Measurements from ENCODE around the gene ZNF235.
"Not testable (repeated sequence)": the region's sequence is repeated elsewhere in the genome, so short reads cannot be mapped to it uniquely, and the experiment has no call there.

The ZNF235 gene

DNA sequence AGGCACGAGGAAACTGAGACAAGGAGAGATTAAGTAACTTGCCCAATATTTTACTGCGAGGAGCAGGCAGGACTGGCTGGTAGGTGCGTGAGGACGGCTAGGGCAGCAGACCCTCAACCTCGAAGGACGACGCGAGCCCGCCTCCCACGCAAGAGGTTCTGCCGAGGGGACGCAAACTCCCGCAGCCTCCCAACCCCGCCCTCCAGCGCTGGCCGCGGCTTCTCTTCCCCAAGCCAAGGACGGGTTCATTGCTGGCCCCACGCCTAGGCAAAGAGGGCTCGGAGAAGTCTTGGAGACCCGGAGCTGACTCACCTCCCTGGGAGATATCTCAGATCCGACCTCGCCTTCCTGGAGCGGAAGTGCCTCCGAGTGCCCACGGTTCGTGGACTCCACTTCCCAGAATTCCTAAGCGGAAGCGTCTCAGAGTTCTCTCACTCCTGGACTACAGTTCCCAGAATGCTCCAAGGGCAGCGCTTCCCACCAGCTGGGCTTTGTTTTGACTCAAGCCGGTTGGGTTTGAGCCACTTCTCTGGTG, at the start of gene ZNF235:
TSS of gene ZNF235 (minus strand) at position 367 of the 535 bp plus-strand sequence. CDS start 1,621 bp downstream, outside the sequence.
- FAIRE-seq, result peak; percentile 97

DNA sequence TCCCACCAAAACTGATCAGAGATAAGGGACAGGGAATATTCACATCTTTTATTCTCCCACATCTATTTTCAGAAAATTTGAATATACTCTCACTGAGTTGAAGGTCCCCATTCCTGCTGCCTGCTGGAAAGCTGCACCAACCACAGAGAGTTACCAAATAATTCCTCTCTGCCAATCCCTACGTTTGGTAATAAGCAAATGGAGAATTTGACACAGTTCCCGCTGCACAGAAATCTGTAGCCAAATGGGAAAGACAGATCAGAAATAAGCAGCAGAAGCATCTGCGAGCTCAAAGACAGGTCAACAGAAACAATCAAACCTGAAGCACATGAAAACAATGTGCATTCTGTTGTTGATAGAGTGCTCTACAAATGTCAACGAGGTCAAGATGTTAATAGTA, 41.7 kb upstream of the ZNF235 start:
- FAIRE-seq, result no peak

DNA sequence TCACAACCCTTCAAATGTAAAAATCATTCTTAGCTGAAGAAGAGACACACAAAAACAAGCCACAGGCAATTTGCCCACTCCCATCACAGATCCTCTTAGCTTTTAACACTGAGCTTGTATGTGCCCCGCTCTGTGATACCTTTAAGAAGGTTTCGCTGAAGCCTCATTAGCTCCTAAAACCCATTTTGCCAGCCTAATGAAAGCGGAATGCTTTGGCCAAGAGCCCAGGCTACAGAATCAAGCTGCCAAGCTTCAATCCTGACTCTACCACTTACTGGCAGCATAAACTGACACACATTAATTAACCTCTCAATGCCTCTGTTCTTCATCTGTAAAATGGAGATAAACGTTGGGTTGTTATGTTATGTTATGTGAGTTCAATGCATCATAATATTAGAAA, 41.1 kb upstream of the ZNF235 start:
- no peak for FAIRE-seq

DNA sequence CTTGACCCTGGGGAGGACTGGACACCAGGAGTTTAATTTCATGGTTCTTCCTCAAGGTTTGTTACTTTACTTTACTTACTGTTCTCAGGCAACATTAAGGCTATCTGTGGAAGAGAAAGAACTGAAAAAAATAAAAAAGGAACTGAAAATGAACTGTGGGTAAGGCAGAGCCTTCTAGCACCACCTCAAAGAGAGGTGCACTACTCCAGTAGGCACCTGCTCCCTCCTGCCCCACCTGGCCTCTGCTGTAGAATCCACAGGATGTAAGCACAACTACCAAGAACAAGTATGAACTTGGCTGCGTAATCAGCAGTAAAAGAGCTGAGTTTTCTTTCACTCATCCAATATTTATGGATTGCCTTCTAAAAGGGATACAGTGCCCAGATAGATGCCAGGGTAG, 39.4 kb upstream of the ZNF235 start:
- no peak for FAIRE-seq

DNA sequence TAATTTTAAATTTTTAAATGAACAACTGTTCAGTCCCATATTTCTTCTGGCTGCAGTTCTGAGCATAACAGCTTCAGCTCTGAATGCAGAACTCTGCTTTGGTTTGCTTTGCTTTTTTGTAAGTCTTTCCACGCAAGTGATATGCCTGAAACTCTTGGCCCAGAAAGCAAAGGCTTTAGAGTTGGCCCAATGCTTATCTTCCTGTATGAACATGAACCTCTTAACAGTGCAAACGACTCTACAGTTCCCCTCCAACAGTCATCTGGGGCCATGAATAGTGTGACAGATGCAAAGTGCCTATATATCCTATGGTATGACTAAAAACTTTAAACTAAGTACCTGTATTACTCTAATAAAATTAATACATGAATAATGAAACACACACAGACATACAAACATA, 37.0 kb upstream of the ZNF235 start:
- FAIRE-seq, result no peak

DNA sequence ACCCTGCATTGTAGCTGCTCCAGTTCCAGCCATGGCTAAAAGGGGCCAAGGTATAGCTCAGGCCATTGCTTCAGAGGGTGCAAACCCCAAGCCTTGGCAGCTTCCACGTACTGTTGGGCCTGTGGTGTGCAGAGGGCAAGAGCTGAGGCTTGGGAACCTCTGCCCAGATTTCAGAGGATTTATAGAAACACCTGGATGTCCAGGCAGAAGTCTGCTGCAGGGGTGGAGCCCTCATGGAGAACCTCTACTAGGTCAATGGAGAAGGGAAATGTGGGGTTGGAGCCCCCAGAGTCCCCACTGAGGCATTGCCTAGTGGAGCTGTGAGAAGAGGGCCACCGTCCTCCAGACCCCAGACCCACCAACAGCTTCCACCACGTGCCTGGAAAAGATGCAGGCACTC, 29.8 kb upstream of the ZNF235 start:
- FAIRE-seq, result not testable (repeated sequence)

DNA sequence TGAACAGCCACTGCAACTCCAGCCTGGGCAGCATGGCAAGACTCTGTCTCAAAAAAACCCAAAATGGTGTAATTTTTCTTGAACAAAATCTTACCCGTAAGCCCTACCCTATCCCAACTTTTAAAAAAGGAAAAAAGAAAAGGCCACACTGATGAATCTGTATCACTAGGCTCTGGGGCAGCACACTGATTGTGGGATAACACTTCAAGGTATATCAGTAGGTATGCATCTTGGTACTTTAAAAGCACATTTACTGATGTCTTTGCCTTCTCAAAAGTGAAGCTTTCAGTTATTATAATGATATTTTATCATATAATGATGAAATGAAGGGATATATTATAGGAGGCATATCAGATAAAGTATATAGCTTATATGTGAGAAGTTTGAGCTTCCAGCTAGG, 27.3 kb upstream of the ZNF235 start:
- no peak for FAIRE-seq

DNA sequence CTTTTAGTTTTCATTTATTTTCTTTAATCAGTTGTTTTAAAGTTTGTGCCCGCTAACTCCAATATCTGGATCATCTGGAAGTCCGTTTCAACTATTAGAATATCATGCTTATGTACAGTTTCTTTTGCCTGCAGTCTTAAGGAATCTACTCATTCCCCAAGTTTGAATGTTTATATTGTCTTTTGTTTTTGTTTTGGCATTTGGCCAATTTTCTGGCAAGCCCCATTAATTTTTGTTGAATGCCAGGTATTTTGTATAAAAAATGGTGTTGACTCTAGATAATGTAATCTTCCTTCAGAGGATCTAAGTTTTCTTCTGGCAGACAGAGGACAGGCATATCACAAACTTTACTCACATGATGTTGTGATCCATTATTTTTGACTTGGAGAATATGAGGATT, 11.1 kb upstream of the ZNF235 start:
- FAIRE-seq, result no peak

DNA sequence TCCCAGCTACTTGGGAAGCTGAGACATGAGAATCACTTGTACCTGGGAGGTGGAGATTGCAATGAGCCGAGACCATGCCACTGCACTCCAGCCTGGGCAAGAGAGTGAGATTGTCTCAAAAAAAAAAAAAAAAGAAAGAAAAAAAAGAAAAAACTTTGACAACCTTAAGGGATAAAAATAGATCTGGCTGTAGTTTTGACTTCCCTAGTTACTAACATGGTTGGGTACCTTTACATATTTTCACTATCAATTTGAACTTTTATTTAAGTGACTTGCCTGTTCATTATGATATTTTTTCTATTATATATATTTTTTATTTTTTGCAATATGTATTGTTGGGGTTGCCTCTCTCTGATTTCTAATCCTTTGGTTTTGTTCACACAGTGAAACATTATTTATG, 8.4 kb upstream of the ZNF235 start:
- peak; percentile 21 for FAIRE-seq

DNA sequence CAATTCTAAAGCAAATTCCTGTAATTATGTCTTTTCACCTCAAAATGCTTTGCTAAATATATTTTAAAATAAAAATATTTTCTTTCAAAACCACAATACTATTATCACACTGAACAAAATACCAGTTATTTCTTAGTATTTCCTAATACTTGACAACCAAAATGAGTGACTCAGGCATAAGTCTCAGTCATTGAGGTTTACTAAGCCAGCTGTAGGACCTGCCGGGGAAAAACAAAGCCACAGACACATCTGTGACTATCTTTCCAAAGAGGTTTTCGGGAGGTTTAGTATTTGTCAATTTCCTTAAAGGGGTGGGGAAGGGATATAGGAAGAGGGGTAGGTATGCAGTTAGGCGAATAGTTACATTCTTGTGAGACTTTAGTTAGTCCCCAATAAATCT, 3.2 kb upstream of the ZNF235 start:
- no peak for FAIRE-seq

DNA sequence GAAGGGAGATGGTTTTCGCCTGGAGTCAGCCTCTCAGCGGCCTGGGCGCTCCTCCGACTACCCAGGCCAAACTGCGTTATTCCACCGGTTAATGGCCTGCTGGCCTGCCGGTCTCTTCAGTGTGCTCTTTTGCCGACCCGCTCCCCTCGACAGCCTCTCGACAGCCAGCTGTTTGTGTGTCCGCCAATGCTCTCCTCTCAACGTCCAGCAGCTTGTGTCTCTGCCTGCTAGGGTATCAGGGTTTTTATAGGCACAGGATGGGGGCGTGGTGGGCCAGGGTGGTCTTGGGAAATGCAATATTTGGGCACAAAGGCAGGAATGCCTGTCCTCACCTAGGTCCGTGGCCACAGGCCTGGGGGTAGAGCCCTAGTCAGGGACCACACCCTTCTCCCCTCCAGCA, 1.5 kb upstream of the ZNF235 start:
- FAIRE-seq, result no peak

DNA sequence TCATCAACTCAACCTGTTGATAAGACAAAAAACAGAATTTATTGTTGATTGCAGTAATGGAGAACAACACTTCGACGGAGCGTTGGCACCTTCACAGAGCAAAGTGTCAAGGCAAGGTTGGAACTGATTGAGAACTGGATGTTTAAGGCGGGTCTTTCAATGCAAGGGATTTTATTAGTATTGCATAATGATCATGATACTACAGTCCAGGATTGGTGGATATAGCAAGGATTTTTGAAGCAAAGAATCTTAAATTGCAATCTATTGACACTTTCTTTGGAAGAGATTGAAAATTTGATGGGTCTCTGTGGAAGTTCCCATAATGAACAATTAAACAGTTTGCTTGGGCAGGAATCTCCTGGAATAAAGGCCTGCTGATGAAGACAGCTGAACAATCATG, 632 bp upstream of the ZNF235 start:
- no peak for FAIRE-seq

DNA sequence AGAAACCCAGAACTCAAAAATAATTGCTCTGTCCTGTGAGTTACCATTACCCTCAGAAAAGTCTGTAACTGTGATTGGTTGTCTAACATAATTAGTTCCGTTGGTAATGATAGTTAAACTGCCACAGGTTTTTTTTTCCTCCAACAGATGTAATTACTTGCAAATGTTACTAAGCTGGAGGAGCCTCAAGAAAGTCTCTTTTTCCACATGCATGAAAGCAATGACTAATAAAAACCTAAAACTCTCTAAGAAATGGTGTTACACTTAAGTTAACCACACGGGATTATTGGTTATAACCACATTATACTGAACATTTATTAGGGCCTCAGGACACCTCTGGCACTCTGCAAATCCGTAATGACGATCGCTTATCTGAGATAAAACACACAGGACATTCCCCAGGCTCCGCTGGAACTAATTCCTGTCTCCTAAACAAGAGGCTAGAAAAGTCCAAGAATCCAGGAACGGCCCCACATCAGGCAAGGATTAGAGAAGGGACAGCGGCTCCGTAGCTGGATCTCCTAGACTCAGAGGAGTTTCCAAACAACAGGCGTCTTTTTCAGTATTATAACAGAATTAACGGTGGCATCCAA, 753 bp downstream of the ZNF235 start:
- no peak for FAIRE-seq

DNA sequence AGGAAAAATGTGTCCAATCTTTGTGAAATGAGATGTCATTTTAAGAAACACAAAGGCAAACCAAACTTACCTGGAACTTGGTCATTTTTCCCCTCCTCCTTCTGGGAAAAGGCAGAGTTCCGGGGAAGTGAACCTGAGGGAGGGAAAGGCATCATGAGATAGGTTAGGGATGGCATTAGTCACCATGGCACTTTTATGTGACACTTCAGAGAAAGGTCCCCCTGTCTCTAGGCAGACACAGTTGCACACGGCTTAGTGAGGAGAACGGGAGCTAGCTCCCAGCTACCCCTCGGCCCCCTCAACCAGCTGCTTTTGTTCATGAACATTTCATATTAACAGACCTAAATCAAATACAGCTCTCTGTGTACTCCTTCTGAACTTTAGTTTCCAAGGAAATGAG, 1.5 kb downstream of the ZNF235 start:
- FAIRE-seq, result no peak

DNA sequence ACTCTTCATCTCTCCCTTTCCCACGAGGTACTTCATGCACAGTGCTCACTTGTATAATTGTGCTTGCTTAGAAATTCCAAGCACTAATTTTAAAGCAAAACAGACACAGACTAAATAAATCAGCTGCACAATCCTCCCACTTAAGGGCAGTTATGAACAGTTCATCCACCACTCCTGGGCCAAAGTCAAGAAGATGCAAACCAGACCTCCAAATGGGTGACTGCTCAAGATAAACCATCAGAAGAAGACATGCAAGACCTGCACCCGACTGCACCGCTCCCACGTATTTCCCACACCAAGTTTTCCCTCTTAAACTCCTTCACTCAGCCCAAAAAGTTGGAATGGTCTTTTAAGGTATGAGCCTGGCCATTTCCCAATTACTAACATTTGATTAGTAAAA, 19.9 kb downstream of the ZNF235 start:
- FAIRE-seq, result no peak

DNA sequence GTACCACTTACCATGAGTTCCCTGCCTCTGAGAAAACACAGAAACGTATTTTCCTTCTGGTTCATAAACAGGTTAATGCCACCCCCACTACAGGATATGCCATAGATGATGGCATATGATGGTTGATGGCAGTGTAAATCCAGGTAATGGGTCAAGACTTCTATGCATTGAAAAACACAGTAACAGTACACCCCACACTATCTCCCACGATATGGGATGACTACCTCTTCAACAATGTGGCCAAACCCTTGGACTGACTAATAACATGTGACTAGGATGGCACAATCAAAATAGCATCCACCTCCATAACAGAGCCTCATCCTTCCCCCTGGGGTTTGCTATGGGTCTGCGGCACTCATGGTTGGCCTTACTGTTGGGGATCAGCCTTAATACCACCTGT, 22.0 kb downstream of the ZNF235 start:
- FAIRE-seq, result no peak

DNA sequence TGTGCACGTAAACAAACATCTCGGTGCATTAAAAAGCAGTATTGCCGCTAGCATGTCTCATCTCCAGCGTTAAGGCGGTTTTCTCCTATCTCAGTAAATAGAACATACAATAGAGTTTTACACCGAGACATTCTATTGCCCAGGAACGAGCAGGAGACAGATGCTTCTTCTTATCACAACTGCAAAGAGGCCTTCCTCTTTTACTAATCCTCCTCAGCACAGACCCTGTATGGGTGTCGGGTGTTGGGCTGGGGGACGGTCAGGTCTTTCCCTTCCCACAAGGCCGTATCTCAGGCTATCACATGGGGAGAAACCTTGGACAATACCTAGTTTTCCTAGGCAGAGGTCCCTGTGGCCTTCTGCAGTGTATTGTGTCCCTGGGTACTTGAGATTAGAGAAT, 23.9 kb downstream of the ZNF235 start:
- no peak for FAIRE-seq

DNA sequence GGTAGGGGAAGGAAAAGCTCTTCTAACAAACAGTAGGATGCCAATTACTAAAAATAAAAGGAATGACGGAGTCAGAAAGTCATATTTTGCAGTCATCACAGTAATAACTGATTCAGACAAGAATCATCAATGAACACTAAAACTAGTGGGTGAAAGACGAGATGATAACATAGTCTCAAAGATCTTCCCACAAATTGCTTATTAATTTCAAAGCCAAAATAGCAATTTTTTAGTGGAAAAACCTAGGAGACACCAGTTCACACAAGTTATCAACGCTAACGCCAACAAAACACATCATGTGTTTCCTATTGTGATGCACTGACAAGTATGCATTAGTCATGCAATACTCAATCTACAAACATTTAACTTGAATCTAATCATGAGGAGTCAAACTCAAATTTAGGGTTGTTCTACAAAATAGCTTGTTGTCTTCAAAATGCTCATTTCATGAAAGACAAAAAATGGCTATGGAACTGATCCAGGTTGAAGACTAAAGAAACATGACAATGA, 26.6 kb downstream of the ZNF235 start:
- no peak for FAIRE-seq

DNA sequence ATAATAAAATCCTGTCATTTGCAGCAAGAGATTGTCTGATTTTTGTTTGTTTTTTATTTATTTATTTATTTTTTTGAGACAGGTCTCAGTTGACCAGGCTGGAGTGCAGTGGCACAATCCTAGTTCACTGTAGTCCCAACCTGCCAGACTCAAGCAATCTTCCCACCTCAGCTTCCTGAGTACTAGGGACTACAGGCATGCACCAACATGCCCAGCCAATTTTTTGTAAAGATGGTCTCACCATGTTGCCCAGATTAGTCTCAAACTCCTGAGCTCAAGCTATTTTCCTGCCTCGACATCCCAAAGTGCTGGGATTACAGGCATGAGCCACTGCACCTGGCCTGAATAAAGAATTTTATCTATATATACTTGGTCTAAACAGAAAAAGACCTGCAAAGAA, 27.5 kb downstream of the ZNF235 start:
- no peak for FAIRE-seq

DNA sequence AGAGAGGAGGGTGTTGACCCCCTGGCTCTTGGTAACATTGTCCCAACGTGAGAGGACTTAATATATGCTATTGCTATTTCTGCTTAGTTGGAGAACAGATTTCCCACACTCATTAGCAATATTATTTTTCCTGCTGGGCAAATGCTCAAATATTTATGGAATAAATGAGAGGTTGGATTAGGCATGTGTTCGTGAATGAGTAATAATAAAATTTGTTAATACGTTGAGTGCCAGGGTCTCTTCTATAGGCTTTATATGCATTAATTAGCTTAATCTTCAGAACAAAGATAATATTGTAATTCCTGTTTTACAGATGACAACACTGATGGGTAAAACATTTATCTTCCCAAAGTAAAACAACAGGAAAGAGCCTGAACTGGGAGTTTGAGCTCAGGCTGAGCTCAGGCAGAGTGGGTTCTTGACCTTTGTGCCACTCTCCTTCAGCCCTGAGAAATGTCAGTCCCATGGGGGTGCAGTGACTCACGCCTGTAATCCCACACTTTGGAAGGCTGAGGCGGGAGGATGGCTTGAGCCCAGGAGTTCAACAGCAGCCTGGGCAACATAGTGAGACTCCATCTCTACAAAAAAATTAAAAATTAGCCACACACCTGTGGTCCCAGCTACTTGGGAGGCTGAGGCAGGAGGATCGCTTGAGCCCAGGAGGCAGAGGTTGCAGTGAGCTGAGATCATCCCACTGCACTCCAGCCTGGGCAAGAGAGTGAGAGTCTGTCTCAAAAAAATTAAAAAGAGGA, 44.0 kb downstream of the ZNF235 start:
- no peak for FAIRE-seq

DNA sequence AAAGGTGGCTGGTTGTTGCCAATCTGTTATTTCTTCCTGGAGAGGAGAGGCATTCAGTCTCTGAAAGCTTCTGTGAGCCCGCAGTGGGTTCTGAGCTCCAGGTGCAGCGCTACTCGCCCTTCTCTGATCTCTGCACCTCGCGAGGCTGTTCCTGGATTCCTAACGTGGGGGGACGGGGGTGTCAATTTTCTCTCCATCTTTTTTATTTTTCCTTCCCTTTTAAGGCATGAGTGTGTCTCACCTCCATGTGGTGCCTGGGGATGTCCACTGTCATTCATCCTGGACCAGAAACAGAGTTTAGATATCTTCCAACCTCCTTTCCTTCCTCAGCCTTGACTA, 44.5 kb downstream of the ZNF235 start:
- no peak for FAIRE-seq

DNA sequence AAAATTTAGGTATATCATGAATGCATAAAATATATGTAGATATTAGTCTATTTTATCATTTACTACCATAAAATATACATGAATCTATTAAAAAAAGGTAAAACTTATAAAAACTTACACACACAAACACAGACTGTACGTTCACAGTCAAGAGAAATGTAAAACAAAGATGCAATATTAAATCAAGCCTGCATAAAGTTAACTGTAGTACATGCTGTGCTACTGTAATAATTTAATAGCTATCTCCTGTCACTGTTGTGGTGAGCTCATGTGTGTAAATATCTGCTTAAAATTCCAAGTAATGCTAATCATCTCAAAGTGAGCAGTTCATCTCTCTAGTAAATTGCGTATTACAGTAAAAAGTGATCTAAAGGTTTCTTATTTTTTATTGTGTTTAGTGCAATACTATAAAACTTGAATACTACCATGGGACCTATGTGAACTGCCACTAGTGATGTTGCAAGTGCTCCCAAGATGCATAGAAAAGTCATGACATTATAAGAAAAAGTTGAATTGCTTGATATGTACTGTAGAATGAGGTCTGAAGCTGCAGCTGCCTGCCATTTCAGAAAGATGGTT, 45.9 kb downstream of the ZNF235 start:
- FAIRE-seq, result peak; percentile 86

DNA sequence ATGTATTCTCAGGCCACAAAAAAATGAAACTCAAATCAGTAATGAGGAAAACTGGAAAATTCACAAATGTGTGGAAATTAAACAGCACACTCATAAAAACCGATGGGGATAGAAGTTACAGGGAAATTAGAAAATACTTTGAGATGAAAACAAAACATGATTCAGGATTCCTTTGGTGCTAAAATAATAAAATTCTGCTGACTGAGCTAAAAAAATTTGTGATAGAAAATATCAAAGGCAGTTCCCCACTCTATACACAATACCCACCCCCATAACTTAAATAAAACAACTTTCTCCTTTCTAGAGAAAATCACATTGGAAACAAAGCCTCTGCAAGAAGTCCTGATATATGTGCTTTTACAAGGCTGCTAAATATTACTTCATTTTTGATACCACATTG, 46.7 kb downstream of the ZNF235 start:
- no peak for FAIRE-seq

DNA sequence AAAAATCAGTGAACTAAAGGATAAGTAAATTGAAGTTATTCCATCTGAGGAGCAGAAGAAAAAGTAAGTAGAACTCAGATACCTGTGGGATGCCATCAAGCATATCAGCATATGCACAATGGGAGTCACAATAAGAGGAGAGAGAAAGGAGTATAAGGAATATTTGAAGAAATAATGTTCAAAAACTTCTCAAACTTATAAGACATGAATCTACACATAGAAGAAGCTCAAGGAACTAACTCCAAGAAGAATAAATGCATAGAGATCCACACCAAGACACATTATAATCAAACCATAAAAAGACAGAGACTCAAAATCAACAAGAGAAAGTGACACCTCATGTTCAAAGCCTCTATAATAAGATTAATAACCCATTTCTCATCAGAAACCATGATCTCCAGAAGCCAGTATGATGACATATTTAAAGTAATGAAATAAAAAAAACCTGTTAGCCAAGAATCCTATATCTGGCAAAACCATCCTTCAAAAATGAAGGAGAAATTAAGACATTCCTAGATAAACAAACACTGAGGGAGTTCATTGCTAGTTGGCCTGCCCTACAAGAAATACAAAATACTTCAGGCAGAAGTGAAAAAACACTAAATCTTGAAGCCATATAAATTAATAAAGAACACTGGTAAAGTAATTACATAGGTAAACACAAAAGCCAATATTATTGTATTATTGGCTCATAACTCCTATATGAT, 49.0 kb downstream of the ZNF235 start:
- no peak for FAIRE-seq

Data from A204.1 (cell line).